Activated CD8-positive, alpha-beta memory T cell treated with anti-CD3 and anti-CD28 coated beads for 24 hours (primary cell): Measurements from ENCODE around the gene NINJ1.

Experiments
- DNase-seq: peaks from one replicate; pipeline ENCODE4 v3.0.0-alpha.2; 2020

Gene NINJ1

DNA sequence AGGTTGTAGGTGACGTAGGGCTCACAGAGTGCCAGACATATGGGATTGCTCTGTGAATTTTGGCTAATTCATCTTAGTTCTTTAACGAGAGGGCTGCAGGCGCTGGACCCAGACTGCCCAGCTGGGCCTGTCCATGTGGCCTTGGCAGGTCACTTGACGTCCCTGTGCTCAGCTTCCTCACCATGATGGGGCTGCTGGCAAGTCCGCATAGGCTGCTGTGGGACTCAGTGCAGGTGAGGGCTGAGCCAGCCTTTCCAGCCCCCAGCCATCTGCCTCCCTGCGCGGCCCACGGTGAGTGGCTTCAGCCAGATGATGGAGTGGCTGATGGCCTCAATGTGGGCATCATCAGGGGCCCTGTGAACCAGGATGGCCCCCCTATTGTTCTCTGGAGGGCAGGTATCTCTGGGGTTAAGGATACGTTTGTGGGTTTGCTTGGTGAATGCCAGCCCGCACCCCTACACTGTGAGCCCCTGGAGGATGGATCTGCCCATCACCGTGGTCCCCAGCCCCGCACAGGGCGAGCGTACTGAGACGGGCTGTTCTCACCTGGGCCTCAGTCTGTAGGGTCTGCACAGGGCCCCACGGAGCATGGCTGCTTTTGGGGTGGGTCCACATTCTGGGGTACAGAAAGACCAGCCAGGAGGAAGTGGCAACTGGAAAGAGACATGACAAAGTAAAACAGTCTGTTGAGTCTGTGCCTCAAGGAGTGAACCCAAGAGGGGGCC is 34.3 kb downstream of the NINJ1 start:
- DNase-seq, result peak; percentile 55

DNA sequence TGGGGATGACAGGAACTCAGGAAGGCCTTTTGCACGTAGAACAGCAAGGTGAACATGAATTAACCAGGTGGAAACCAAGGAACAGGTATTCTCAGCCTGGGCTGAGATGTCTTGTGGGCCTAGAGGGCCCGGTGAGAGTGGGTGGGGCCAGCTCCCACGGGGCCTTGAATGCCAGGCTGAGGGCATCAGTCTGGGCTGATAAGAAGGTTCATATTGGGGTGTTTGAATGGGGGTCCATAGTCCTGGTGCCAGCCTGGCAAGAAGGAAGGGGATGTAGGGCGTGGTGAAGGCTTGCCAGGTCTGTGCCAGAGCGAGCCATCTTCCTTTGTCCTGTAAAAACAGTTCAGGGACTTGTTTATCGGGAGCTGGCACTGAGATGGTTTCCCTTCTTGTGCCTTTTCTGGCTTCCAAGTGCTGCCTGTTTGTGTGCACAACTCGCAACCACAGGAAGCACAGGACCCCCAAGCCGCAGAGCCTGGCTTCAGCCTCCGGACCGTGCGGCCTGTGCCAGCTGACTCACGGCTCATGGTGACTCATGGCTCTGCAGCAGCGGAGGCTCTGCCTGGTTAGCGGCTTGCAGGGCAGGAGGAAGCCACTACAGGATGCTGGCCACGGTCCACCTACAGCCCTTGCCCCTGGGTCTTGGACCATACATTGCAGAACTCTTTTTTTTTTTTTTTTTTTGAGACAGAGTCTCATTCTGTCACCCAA is 35.7 kb downstream of the NINJ1 start:
- peak; percentile 84 for DNase-seq

- DNase-seq, result no peak
These were observed 36.4 kb downstream of the NINJ1 start for GRCh38 chr9:93097511-93098201.

DNA sequence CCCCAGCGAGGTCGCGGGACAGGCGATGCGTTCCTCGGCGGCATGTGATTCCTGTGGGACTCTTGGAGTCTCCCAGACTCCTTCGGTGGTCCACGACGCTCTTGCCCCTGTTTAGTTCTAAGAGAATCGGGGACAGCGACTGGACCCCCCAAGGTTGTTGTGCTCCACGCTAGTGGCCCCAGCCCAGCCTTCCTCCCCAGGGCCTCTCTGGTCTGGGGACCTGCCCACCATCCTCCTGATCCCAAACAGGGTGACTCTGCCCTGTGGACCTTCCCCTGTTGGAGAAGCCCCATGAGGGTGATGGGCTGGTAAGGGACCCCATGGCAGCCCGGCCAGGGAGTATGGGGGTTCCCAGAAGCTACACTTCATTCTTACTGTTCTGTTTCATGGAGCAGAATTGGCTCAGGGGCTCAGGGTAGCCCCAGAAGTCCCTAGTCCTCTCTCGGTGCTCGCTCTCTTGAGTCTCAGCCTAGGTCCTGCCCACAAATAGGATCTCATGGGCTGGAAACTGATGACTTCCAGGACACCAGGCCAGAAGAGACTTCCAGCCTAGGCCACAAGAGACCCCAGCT is 37.2 kb downstream of the NINJ1 start:
- peak; percentile 63 for DNase-seq

DNA sequence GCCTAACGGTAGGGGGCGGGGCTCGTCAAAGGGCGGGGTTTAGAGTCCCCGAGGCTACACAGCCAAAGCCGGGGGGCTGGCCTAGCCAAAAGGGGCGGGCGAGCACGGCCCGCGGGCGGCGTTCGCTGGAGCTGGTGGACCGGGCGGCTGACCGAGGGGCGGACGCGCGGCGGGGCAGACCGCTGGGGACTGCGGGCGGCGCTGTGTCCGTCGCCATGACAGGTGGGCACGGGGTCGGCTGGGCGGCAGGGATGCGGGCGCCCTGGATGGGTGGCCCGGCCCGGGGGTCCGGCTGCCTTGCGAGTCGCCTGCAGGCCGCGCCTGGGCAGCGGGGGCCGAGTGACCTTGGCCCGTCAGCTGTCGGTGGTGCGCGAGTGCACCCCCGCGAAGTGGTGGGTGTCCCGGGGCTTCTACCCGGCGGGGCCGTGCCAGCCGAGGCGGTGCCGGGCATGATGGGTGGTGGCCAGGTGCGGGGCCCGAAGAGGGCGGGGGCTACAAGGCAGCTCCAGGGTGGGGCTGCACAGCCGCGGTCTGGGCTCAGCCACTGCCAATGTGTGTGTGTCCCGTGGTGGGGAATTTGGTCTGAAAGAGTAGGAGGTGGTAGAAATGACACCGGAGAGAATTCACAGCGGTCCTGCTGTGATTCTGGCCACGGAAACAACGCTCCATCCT is 37.8 kb downstream of the NINJ1 start, which contains the start of gene CARD19:
Gene CARD19, plus strand, starts transcription at position 87 of the 672 bp plus-strand sequence. Its CDS starts 129 bp downstream, at position 216.
- DNase-seq, result no peak

- DNase-seq, result peak; percentile 100
These were observed 38.6 kb downstream of the NINJ1 start for GRCh38 chr9:93095205-93096130.

- DNase-seq, result no peak
These were observed 39.3 kb downstream of the NINJ1 start for GRCh38 chr9:93094658-93095204.

DNA sequence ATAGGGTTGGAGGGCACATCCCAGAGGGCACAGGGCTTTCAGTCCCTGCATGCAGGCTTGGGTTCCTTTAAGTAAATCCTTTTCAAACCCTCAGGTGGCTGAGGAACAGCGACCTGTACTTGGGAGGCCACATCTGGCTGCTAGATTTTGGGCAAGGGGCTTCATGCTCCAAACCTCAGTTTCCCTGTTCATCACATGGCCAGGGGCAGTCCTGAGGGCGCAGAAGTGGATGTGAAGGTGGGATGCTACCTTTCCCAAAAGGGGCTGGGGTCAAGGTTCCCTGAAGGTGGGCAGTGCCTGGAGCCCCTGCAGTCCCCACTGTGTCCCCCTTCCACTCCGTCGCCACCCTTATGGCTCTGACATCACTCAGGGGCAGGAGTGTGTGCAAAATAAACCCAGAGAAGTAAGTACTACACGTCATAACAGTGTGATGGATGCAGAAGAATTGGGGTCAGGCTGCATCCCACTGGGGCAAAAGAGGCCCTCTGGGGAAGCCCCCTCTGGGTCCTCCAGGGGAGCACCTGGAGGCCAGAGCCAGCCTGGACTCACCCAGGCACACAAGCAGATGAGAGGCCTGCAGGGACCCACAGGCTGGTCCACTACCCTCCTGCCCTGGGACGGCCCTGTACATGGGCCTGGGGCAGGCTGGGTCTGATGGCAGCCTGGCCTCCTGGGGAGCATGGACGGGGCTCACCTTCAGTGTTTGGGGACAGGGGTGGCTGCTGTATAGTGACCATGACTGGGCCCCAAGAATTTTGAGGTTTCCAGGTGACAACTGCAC is 40.0 kb downstream of the NINJ1 start:
- no peak for DNase-seq

DNA sequence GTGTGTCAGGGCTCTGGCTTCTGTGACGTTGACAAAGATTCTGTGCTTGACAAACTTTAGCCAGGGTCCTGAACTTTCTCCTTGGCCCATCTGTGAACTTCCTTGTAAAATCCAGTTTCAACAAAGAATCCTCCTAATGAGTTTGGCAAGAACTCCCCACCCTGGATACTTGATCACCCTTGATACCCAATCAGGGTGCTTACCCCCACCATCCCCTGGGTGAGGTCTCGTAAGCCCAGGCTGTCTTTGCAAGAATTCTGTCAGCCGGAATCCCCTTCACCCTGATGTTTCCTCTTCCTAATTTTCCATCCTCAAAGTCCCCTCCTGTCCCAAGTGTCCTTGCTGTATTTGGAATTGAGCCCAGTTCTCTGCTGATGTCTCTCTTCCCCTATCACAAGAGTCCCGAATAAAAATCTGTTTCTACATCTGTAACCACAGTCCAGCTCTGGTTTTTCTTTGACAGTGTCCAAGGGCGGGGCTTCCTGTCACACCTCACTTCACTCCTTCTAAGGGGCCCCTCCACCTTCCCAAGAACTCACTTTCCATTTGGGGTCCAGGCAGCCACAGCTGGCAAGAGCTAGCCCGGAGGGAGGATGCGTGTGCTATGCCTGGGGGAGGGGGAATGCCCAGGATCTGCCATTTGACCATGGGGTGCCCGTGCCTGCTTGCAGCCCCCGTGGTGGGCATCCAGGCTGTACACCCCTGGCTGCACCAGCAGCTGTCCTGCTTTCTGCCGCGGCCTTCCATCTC is 40.7 kb downstream of the NINJ1 start:
- DNase-seq, result peak; percentile 58

DNA sequence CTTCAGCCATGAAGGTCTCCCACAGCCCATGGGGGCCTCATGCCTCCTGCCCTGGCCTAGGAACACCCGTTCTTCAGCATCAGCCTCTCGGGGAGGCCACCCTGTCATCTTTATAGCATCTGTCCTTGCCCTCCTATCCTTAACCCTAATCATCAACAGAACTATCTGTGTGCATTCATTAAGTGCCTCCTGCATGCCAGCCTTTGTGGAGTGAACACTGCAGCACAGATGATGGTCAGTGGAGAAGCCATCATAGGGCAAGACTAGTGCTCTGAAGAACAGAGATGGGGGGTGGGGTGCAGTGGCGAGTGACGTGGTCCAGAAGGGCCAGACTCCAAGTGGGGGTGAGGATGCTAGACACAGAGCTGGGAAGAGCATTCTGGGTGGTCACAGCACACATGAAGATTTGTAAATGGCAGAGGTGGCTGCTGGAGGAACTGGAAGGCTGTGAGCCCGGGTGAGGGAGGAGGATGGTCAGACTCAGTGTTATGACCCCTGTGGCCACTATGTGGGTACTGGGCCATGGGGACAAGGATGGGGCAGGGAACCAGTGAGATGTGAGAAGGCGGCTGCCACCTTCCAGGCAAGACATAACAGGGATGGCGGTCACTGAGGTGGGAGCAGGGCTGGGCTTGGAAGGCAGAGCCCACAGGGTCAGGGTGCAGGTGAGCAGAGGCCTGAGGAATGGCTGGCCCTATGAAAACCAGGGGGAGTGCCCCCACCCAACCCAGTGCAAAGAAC is 41.6 kb downstream of the NINJ1 start:
- DNase-seq, result peak; percentile 53

- peak; percentile 77 for DNase-seq
These were observed 42.5 kb downstream of the NINJ1 start for GRCh38 chr9:93091453-93092081.

GRCh38 chr9:93091056-93091452 is 43.0 kb downstream of the NINJ1 start:
- peak; percentile 57 for DNase-seq

GRCh38 chr9:93090091-93090655 is 43.9 kb downstream of the NINJ1 start:
- peak; percentile 35 for DNase-seq

- DNase-seq, result peak; percentile 53
These were observed 44.5 kb downstream of the NINJ1 start for GRCh38 chr9:93089481-93089991.

GRCh38 chr9:93089024-93089423 is 45.0 kb downstream of the NINJ1 start:
- DNase-seq, result no peak

- peak; percentile 52 for DNase-seq
These were observed 45.4 kb downstream of the NINJ1 start for GRCh38 chr9:93088656-93089015.

DNA sequence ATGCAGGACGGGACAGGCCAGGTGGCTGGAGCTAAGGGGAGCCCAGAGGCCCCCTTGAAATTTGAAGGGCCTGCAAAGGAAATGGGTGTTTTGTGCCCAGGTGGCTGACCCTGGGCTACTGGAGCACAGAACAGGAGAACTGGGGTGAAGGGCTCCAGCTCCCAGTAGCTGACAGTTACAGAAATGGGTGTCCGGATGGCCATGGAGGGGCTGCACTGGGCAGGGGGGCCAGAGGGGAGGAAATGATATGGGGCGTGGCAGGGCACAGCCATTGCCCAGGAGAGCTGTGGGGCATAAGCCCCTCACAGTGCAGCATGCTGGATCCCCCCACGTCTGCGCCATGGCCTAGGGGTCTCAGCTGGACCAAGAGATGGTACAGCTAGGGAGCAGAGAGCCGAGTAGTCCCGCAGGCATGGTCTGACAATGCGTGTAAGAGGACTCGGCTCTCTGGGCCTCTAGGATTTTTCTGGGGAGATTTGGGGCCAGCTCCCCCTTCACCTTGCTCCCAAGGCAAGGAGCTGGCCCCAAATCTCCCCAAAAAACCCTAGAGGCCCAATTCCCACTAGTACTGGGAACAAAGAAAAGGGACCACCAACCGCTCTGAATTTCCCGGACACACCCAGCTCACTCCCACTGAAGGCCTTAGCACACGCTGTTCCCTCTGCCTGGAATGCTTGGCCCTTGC is 45.9 kb downstream of the NINJ1 start:
- peak; percentile 49 for DNase-seq
